DND-41 (cell line): ENCODE data around the gene TRAF2.

Source experiments
- ATAC-seq: fragments of 200-7000 bp; cut with Tn5 transposase; 3 replicates; pipeline ENCODE4 v1.9.1; 2021; ENCODE audit warnings: low read depth; ENCODE audit not compliant: insufficient read depth
- DNase-seq: peaks from one replicate; pipeline ENCODE4 v3.0.0-alpha.2; 2020
- H2AFZ ChIP-seq: 2 replicates; pipeline ENCODE4 v1.6.0; 2012; ENCODE audit warnings: low read depth, low read length
- H3K27ac ChIP-seq: 2 replicates; pipeline ENCODE4 v1.5.1; 2012; ENCODE audit warnings: low read length, inconsistent platforms
- H3K27me3 ChIP-seq: fragments of 200-600 bp; sonication (generic); 2 replicates; pipeline ENCODE4 v1.6.0; 2012; ENCODE audit warnings: low read length, mild to moderate bottlenecking, inconsistent platforms; ENCODE audit not compliant: insufficient read depth, poor library complexity
- H3K36me3 ChIP-seq: 2 replicates; pipeline ENCODE4 v1.5.1; 2012; ENCODE audit warnings: low read length, inconsistent platforms; ENCODE audit not compliant: insufficient read depth
- H3K4me1 ChIP-seq: 2 replicates; pipeline ENCODE4 v1.5.1; 2012; ENCODE audit warnings: mild to moderate bottlenecking, low read length; ENCODE audit not compliant: insufficient read depth
- H3K4me2 ChIP-seq: 2 replicates; pipeline ENCODE4 v1.6.0; 2012; ENCODE audit warnings: mild to moderate bottlenecking, moderate library complexity, low read length, inconsistent platforms; ENCODE audit not compliant: insufficient read depth
- H3K4me3 ChIP-seq, 2 experiments: fragments of 200-600 bp in 1 of 2; shearing (Covaris generic) in 1 of 2; 2 replicates each; pipeline ENCODE4 v1.5.1; 2012 to 2016; ENCODE audit warnings: inconsistent platforms in 2 of 2, low read length in 2 of 2, mild to moderate bottlenecking in 2 of 2, low read depth in 1 of 2, moderate library complexity in 1 of 2
- H3K79me2 ChIP-seq: 2 replicates; pipeline ENCODE4 v1.6.0; 2012; ENCODE audit warnings: low read length, inconsistent platforms; ENCODE audit not compliant: insufficient read depth
- H3K9ac ChIP-seq: 2 replicates; pipeline ENCODE4 v1.6.0; 2012; ENCODE audit warnings: low read depth, mild to moderate bottlenecking, inconsistent platforms, low read length, moderate library complexity
- H3K9me3 ChIP-seq: 2 replicates; pipeline ENCODE4 v1.5.1; 2012; ENCODE audit warnings: low read length, moderate library complexity, mild to moderate bottlenecking, inconsistent platforms; ENCODE audit not compliant: insufficient read depth, severe bottlenecking
- H4K20me1 ChIP-seq: 2 replicates; pipeline ENCODE4 v1.6.0; 2012; ENCODE audit warnings: low read length; ENCODE audit not compliant: insufficient read depth
- CTCF ChIP-seq: IDR thresholded peaks from 2 replicates; pipeline ENCODE4 v1.5.1; 2012; ENCODE audit warnings: borderline replicate concordance, low read length, moderate library complexity, mild to moderate bottlenecking; ENCODE audit not compliant: poor library complexity, severe bottlenecking; ENCODE audit errors: extremely low read depth
- EZH2 ChIP-seq: IDR thresholded peaks from 3 replicates; pipeline ENCODE4 v1.6.1; 2012; ENCODE audit warnings: borderline replicate concordance, low read depth, mild to moderate bottlenecking, moderate library complexity, low read length, inconsistent platforms; ENCODE audit not compliant: severe bottlenecking

TRAF2 gene

GRCh38 chr9:136926154-136926704 is 39.9 kb downstream of the TRAF2 start:
- no peaks in the 10 kb centered on the region for H3K79me2 ChIP-seq
- H3K27me3 ChIP-seq, result no peaks in the 10 kb centered on the region
- no peak overlapping the region for H3K9ac ChIP-seq
- no peak overlapping the region for H3K4me3 ChIP-seq
- H3K9me3 ChIP-seq, result no peaks in the 10 kb centered on the region
- H2AFZ ChIP-seq, result no peak overlapping the region
- no peak overlapping the region for H3K27ac ChIP-seq
- no peaks in the 10 kb centered on the region; the same call in 1 of the 2 replicates for H4K20me1 ChIP-seq
- no peak for DNase-seq
- no peaks in the 10 kb centered on the region for H3K4me1 ChIP-seq
- ATAC-seq, result 0 out of 3 replicates have a peak, but pooled peaks have one; percentile 28
- H3K36me3 ChIP-seq, result peaks cover 74% of the 10 kb centered on the region
- H3K4me2 ChIP-seq, result no peak overlapping the region
- TF ChIP-seq CTCF (no peak), EZH2 (no peak)

- TF ChIP-seq CTCF (no peak), EZH2 (no peak)
- H3K79me2 ChIP-seq, result no peaks in the 10 kb centered on the region
- H3K4me3 ChIP-seq, result no peak overlapping the region
- no peaks in the 10 kb centered on the region; the same call in 1 of the 2 replicates for H4K20me1 ChIP-seq
- H3K4me1 ChIP-seq, result no peaks in the 10 kb centered on the region
- no peak overlapping the region for H3K27ac ChIP-seq
- no peaks in the 10 kb centered on the region for H3K27me3 ChIP-seq
- peaks cover 73% of the 10 kb centered on the region for H3K36me3 ChIP-seq
- DNase-seq (no peak), ATAC-seq (no peak)
- no peak overlapping the region for H2AFZ ChIP-seq
- H3K9me3 ChIP-seq, result no peaks in the 10 kb centered on the region
- no peak overlapping the region for H3K4me2 ChIP-seq
- no peak overlapping the region for H3K9ac ChIP-seq
Measured at GRCh38 chr9:136926749-136927148, 40.4 kb downstream of the TRAF2 start.

- ATAC-seq, result no peak
- H3K9ac ChIP-seq, result no peak overlapping the region
Measured at GRCh38 chr9:136927343-136928271, 41.3 kb downstream of the TRAF2 start.

More at GRCh38 chr9:136927343-136928271, 41.3 kb downstream of the TRAF2 start:
- Histone ChIP-seq H3K9me3 (no peaks in the 10 kb centered on the region), H3K27ac (no peak overlapping the region), H3K36me3 (peaks cover 64% of the 10 kb centered on the region), H4K20me1 (no peaks in the 10 kb centered on the region; the same call in 1 of the 2 replicates), H3K4me2 (no peak overlapping the region), H3K4me1 (no peaks in the 10 kb centered on the region), H3K4me3 (no peak overlapping the region), H3K79me2 (no peaks in the 10 kb centered on the region), H3K27me3 (no peaks in the 10 kb centered on the region), H2AFZ (no peak overlapping the region)
- TF ChIP-seq CTCF (no peak), EZH2 (no peak)
- no peak for DNase-seq
